IgD-negative memory B cell (primary cell): ENCODE results near the gene CD34. TPM values are rescaled to one million over a fixed set of nuclear protein-coding genes. Genes with fewer than 3 reads are reported as not detected.

Source experiments
- H3K27ac Mint-ChIP-seq, 3 donors: one replicate each; pipeline ENCODE4 v1.8.0; 2020 to 2022; ENCODE audit warnings: mild to moderate bottlenecking in 3 of 3, mixed read lengths in 3 of 3, moderate library complexity in 1 of 3
- H3K27me3 Mint-ChIP-seq: one replicate; pipeline ENCODE4 v1.8.0; 2021; ENCODE audit warnings: mixed read lengths
- H3K36me3 Mint-ChIP-seq: one replicate; pipeline ENCODE4 v1.8.0; 2020; ENCODE audit warnings: mild to moderate bottlenecking, mixed read lengths
- H3K4me1 Mint-ChIP-seq, 3 donors: one replicate each; pipeline ENCODE4 v1.8.0; 2020 to 2022; ENCODE audit warnings: mixed read lengths in 3 of 3, mild to moderate bottlenecking in 1 of 3
- H3K4me3 Mint-ChIP-seq, 4 donors: one replicate each; pipeline ENCODE4 v1.8.0; 2020 to 2022; ENCODE audit warnings: mild to moderate bottlenecking in 4 of 4, mixed read lengths in 4 of 4, moderate library complexity in 3 of 4
- H3K9me3 Mint-ChIP-seq, 3 donors: one replicate each; pipeline ENCODE4 v1.8.0; 2020 to 2021; ENCODE audit warnings: mixed read lengths in 3 of 3, mild to moderate bottlenecking in 1 of 3
- polyA plus RNA-seq: library from polyadenylated mRNA; unstranded; fragments of 300-500 nt; fragmentation: Illumina TruSeq; gene quantifications from one replicate; pipeline ENCODE4 v1.2.3, GENCODE V29; 2021

CD34 gene
- polyA plus RNA-seq, 1 donor from 2014 or later = not detected

DNA sequence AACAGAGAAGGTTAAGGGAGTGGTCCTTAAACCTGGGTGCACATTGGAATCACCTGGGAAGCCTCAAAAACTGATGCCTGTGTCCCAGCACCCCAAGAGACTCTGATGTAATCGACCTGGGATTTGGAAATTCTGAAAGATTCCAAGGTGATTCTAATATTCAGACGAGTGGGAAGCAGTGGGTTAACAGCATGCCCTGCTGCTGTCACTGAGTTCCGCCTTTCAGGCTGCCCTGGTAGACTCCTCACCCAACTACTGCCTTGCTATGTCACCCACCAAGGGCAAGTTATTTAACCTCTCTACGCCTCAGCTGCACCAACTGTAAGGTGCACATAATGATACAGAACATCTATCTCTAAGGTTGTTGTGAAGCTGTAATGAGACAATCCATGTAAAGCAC is 59.2 kb downstream of the CD34 start:
- Mint-ChIP-seq H3K4me3 (no peak overlapping the region), H3K36me3 (peaks cover 7% of the 10 kb centered on the region), H3K27ac (no peak overlapping the region), H3K9me3 (no peaks in the 10 kb centered on the region), H3K4me1 (peaks cover 36 to 59% (median 57%) of the 10 kb centered on the region in 3 donors), H3K27me3 (no peaks in the 10 kb centered on the region)

DNA sequence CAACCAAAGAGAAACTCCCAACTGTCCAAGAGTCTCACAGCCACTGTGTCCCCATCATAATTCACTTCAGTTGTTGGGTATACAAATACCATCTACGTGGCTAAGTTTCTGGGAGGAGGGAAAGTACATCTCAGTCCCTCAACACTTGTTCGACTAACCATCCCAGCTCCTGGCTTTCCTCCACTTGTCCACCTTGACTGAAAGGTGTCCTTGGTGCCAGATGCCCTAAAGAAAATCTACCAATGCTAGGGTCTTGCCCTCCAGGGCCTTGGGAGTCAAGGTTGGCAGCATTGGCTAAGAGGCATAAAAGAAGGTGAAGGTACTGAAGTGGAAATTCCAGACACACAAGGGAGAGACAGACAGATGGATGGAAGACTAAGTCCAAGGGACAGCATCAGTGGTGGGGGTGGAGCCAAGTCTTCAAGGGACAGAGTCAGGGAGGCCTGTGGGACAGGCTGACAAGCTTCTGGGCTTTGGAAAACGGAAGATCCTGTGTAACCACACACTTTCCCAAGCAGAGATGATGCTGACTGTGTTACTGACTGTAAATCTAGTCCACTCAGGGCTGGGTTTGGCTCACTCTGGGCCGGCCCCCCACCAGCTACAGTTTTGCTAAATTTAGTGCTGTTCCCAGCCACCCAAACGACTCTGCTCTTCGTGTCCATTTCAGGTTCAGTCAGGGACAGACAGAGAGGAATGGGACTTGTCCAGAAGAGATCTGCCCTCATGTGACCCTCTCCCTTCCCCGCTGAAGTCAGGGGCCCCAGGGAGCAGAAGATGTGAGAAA is 60.1 kb downstream of the CD34 start:
- H3K9me3 Mint-ChIP-seq = no peaks in the 10 kb centered on the region
- H3K4me3 Mint-ChIP-seq = no peak overlapping the region
- H3K27me3 Mint-ChIP-seq = no peaks in the 10 kb centered on the region
- peaks cover 5% of the 10 kb centered on the region for H3K36me3 Mint-ChIP-seq
- peaks cover 36 to 59% (median 53%) of the 10 kb centered on the region in 3 donors for H3K4me1 Mint-ChIP-seq
- H3K27ac Mint-ChIP-seq = peak overlapping the region in 2 of 3 donors; percentile 71 to 74

DNA sequence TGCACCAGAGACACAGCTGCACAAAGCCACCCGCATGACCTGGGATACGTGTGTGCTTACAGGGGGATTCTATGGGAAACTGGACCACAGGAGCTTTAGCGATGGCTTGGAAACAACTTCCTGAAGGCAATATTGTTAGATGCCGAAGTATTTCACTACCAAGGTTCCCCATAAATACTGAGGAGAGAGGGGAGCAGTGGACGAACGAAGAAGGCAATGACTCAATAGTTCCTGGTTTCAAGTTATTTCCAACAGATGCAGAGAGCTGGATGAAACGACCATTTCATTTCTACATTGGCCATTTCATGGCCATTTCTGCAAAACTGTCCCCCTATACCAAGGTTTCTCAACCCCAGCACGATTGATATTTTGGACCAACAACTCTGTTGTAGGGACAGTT is 61.3 kb downstream of the CD34 start:
- peaks cover 7% of the 10 kb centered on the region for H3K36me3 Mint-ChIP-seq
- H3K27me3 Mint-ChIP-seq = no peaks in the 10 kb centered on the region
- H3K4me3 Mint-ChIP-seq = no peak overlapping the region
- H3K27ac Mint-ChIP-seq = peak overlapping the region in 1 of 3 donors; percentile 35
- peaks cover 35 to 64% (median 49%) of the 10 kb centered on the region in 3 donors for H3K4me1 Mint-ChIP-seq
- no peaks in the 10 kb centered on the region for H3K9me3 Mint-ChIP-seq

DNA sequence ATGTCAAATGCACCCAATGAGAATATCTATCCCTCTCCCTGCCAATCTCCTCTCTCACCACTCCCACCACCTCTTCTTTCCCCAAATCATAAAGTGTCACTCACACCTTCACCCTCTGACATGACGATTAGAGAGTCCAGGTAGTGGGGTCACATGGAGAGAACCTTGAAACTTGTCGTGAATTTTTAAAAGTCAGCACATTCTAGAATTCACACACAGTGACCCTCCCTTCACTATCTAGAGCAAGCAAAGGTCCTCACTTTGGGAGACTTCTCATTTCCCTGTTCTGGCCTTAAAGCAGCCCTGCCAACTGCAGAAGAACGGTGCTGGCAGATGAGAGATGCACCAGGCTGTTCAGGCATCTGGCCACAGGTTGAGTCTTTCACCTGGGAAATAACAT is 61.9 kb downstream of the CD34 start:
- Mint-ChIP-seq H3K27me3 (no peaks in the 10 kb centered on the region), H3K9me3 (no peaks in the 10 kb centered on the region), H3K36me3 (peaks cover 8% of the 10 kb centered on the region), H3K4me3 (peak overlapping the region in 1 of 4 donors; percentile 80), H3K4me1 (peaks cover 36 to 65% (median 49%) of the 10 kb centered on the region in 3 donors), H3K27ac (no peak overlapping the region)

DNA sequence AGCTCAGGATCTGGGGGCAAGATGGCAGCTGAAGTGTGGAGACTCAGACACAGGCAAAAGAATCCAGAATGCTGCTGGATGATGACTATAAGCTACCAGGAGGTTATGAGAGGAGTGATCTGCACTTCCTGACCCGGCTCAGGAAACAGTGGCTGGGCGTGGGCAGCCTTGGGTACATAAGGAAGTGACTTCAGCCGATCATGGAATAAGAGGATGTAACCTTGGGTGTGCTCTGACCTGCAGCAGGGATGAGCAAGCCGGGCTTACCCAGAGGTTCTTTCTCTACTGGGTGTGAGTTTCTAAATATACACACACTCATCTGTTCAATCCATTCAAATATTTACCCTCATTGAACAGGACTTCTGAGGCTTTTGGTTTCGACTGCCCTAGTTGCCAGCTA is 62.7 kb downstream of the CD34 start:
- H3K9me3 Mint-ChIP-seq = no peaks in the 10 kb centered on the region
- peak overlapping the region in 1 of 4 donors; percentile 24 for H3K4me3 Mint-ChIP-seq
- peak overlapping the region in 1 of 3 donors; percentile 65 for H3K27ac Mint-ChIP-seq
- peaks cover 11% of the 10 kb centered on the region for H3K36me3 Mint-ChIP-seq
- peaks cover 40 to 58% (median 43%) of the 10 kb centered on the region in 3 donors for H3K4me1 Mint-ChIP-seq
- H3K27me3 Mint-ChIP-seq = no peaks in the 10 kb centered on the region

DNA sequence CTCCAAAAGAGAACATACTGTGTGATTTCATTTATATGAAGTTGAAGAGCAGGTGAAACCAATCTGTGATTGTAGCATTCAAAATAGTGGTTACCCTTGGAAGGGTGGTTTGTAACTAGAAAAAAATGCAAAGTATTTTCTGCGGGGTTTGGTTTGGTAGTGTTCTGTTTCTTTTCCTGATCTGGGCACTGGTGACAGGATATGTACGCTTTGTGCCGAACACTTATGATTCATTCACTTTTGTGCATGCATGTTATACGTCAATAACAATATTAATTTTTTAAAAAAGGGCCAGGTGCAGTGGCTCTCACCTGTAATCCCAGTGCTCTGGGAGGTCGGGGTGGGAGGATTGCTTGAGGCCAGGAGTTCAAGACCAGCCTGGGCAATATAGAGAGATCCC is 63.8 kb downstream of the CD34 start:
- Mint-ChIP-seq H3K9me3 (no peaks in the 10 kb centered on the region), H3K4me1 (peaks cover 35 to 49% (median 37%) of the 10 kb centered on the region in 3 donors), H3K4me3 (peak overlapping the region in 1 of 4 donors; percentile 7), H3K27me3 (no peaks in the 10 kb centered on the region), H3K27ac (no peak overlapping the region), H3K36me3 (peaks cover 10% of the 10 kb centered on the region)

DNA sequence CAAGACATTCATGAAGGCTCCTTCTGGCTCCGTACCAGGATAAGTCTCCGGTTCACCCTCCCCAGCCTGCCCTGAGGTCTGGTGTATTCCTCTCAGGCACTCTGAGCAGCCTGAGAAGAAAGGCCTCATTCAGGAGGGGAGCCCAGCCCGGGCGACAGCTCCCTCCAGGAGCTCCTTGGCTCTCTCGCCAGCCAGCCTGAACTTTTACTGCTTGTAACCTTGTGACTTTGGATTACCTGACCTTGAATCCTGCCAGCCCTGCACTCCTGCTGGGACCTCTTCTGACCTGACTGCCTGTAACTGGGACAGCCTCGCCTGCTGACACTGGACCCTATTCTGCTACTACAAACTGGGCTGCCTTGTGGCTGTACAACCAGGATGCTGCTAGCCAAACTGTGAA is 65.8 kb downstream of the CD34 start:
- H3K4me1 Mint-ChIP-seq = peaks cover 33 to 47% (median 34%) of the 10 kb centered on the region in 3 donors
- H3K9me3 Mint-ChIP-seq = no peaks in the 10 kb centered on the region
- H3K4me3 Mint-ChIP-seq = no peak overlapping the region
- H3K27ac Mint-ChIP-seq = no peak overlapping the region
- H3K27me3 Mint-ChIP-seq = no peaks in the 10 kb centered on the region
- peaks cover 7% of the 10 kb centered on the region for H3K36me3 Mint-ChIP-seq

DNA sequence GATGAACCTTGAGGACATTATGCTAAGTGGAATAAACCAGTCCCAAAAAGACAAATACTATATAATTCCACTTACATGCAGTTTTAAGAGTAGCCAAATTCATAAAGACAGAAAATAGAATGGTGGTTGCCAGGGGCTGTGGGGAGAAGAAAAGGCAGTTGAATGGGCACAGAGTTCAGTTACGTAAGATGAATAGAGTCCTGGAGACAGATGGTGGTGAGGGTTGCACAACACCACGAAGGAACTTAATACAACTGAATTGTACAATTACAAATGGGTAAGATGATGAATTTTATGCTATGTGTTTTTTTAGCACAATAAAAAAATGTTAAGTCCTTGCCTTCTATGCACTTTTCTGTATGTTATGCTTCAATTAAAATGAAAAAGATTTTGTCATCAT is 66.6 kb downstream of the CD34 start:
- peaks cover 29 to 47% (median 31%) of the 10 kb centered on the region in 3 donors for H3K4me1 Mint-ChIP-seq
- H3K4me3 Mint-ChIP-seq = peak overlapping the region in 1 of 4 donors; percentile 77
- no peaks in the 10 kb centered on the region for H3K27me3 Mint-ChIP-seq
- no peak overlapping the region for H3K27ac Mint-ChIP-seq
- H3K9me3 Mint-ChIP-seq = no peaks in the 10 kb centered on the region
- peaks cover 7% of the 10 kb centered on the region for H3K36me3 Mint-ChIP-seq

DNA sequence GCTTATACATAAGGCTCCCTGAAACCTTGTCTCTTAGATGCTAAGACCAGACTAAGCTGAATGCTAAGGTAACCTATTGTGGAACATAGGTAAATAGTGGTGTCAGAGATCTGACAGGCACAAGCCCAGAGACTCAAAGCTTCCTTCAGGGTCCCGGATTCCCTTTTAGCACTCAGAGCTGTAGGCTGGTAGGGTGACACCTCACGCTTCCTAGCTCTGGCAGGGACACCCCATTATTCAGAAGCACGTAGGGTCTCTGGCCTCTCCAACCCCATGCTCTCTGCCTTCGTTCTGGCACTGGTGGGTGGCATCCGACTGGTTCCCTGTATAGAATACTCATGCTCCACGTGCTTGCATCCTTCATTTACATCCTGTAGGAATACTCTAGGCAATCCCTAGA is 68.4 kb downstream of the CD34 start:
- Mint-ChIP-seq H3K36me3 (peaks cover 11% of the 10 kb centered on the region), H3K27ac (no peak overlapping the region)

DNA sequence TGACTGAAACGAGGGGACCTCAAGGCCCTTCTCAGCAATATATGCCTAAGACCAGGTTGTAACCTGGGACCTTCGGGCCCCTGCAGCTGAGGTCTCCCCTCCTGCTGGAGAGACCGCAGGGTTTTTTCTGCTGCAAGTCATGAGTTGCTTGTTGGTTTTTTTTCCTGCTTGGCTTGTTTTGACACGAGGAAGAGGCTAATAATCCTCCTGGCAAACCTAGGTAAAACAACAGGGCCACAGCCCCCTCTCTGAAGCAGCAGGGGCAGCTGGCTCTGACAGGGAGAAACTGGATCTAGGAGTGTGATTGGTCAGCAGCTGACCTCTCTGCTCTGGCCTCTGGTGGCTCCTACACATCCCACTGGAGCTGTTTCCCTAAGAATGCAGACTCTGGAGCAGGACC is 69.0 kb downstream of the CD34 start:
- Mint-ChIP-seq H3K9me3 (no peaks in the 10 kb centered on the region), H3K36me3 (peaks cover 11% of the 10 kb centered on the region), H3K27ac (no peak overlapping the region), H3K27me3 (no peaks in the 10 kb centered on the region), H3K4me1 (peaks cover 19 to 39% (median 25%) of the 10 kb centered on the region in 3 donors), H3K4me3 (no peak overlapping the region)

More for the DNA sequence above, 68.4 kb downstream of the CD34 start:
- H3K27me3 Mint-ChIP-seq = no peaks in the 10 kb centered on the region
- H3K4me1 Mint-ChIP-seq = peaks cover 19 to 42% (median 26%) of the 10 kb centered on the region in 3 donors
- H3K9me3 Mint-ChIP-seq = no peaks in the 10 kb centered on the region
- H3K4me3 Mint-ChIP-seq = no peak overlapping the region

DNA sequence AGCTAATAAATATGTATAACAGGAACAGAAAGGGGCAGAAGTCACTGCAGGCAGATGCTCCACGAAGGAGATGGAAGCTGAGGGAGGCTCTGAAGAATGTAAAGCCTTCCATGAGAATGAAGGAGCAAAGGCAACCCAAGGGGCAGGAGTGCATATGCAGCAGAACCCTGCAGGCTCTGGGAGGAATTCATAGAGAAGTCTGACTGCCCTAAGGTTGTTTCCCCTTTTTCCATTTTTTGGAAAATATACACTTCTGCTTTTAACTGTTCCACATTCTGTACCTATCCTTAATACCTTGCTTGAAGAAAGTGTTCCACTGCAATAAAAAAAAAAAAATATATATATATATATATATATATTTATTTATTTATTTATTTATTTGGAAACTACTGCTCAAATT is 69.6 kb downstream of the CD34 start:
- Mint-ChIP-seq H3K36me3 (peaks cover 11% of the 10 kb centered on the region), H3K27me3 (no peaks in the 10 kb centered on the region), H3K27ac (no peak overlapping the region), H3K9me3 (no peaks in the 10 kb centered on the region), H3K4me1 (peaks cover 19 to 34% (median 23%) of the 10 kb centered on the region in 3 donors), H3K4me3 (no peak overlapping the region)

DNA sequence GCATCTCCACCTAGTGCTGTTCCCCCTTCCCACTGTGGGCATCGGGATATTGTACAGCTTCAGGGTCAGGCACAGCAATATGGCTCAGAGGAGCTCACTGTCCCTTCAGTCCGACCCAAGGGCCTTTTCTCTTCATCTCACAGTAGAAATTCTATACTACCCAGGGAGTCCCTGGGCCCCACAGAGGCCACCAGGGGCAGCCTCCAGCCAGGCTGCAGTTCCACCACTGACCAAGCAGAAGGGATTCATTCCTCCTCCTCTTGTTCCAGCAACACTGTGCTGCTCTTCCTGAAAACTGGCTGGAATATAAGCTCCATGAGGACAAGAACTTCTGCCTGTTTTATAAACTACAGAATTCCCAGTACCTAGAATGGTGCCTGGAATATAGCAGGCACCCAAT is 70.5 kb downstream of the CD34 start:
- Mint-ChIP-seq H3K27me3 (no peaks in the 10 kb centered on the region), H3K9me3 (no peaks in the 10 kb centered on the region), H3K27ac (no peak overlapping the region), H3K4me3 (no peak overlapping the region), H3K4me1 (peaks cover 19 to 29% (median 23%) of the 10 kb centered on the region in 3 donors), H3K36me3 (peaks cover 11% of the 10 kb centered on the region)

DNA sequence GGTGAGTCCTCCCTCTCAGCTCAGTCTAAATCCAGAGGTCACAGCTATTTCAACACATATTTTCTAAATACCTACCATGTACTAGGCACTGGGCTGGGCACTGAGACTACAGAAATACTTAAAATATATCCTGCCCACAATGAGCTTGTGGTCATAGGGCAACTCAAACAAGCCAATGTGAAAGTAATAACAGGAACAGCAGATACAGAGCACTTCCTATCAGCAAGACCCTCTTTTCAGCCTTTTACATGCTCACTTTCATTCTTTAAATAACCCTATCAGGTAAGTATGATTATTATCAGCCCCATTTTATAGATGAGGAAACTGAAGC is 71.9 kb downstream of the CD34 start:
- Mint-ChIP-seq H3K27me3 (no peaks in the 10 kb centered on the region), H3K36me3 (peaks cover 8% of the 10 kb centered on the region), H3K27ac (peak overlapping the region in 1 of 3 donors; percentile 41), H3K4me3 (no peak overlapping the region), H3K4me1 (peaks cover 19 to 36% (median 32%) of the 10 kb centered on the region in 3 donors), H3K9me3 (no peaks in the 10 kb centered on the region)

DNA sequence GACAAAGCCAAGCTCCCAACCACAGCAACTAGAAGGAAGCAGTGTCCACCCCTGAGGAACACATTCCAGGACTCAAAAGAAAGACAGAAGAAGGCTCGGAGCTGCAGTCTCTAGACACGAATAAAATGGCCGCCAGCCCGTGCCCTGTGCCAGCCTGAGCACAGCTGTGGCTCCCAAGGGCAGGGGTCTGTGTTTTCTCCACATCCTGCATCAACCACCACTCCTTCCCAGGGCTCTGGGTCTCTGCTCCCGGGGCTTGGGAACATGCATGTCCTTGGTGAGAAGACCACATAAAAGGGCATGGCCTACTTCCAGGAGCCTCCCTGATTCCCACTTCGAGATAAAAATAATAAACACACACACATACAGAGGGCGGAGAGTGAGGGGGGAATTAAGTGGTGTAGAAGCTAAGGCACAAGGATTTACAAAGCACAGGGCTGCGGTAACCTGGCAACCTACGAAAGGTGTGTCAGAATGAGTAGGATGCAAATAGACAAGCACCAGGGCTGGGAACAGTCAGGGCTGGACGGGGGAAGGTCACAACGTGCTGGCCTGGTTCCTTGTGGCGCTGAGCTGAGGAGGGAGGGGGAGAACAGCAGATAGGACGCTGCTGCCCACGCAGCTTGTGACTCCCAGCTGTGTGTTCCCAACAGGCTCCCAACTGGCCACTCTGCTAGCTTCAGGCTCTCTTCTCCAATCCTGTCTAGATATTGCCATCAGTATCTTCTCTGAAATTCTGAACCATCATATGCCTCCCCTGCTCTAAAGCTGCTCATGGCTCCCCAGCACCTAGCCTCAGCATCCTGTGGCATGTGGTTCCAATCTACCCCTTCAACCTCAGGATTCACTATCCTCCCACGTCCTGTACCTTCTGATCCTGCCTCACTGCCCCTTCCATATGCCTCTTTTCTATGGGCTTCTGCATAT is 72.5 kb downstream of the CD34 start:
- no peaks in the 10 kb centered on the region for H3K9me3 Mint-ChIP-seq
- H3K27ac Mint-ChIP-seq = peak overlapping the region in 1 of 3 donors; percentile 41
- H3K4me3 Mint-ChIP-seq = peak overlapping the region in 1 of 4 donors; percentile 47
- H3K4me1 Mint-ChIP-seq = peaks cover 17 to 38% (median 37%) of the 10 kb centered on the region in 3 donors
- peaks cover 5% of the 10 kb centered on the region for H3K36me3 Mint-ChIP-seq
- H3K27me3 Mint-ChIP-seq = no peaks in the 10 kb centered on the region

DNA sequence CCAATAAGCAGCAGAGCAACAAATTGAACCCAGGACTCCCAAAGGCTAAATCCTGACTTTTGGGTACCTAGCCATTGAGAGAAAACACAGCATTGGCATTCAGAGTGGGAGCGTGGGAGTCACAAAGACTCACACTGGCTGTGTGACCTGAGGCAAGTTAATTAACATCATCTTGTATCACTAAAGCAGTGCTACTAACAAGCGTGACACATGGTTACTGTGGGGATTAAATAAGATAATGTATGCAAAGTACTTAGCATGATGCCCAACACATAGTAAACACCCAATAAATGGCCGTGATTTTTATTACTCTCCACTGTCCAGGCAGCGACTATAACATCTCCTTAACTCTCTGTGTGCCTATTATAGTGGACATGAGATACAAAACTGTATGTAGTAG is 73.3 kb downstream of the CD34 start:
- H3K4me1 Mint-ChIP-seq = peaks cover 18 to 42% (median 39%) of the 10 kb centered on the region in 3 donors
- H3K36me3 Mint-ChIP-seq = peaks cover 4% of the 10 kb centered on the region
- H3K27me3 Mint-ChIP-seq = no peaks in the 10 kb centered on the region
- H3K4me3 Mint-ChIP-seq = peak overlapping the region in 1 of 4 donors; percentile 47
- H3K27ac Mint-ChIP-seq = no peak overlapping the region
- no peaks in the 10 kb centered on the region for H3K9me3 Mint-ChIP-seq
